ENCODE results near the gene COPS7B. TPM values are rescaled to one million over a fixed set of nuclear protein-coding genes. Genes with fewer than 3 reads are reported as not detected.

Gene COPS7B
- total RNA-seq, 1 donor, result 23.7 TPM

GRCh38 chr2:231791107-231791506 is 4.9 kb downstream of the COPS7B start:
- TF ChIP-seq CTCF (IDR thresholded peaks at IDR 0.05; ENCODE audit: insufficient read depth, low read depth, low read length), result no peak
- DNase-seq (ENCODE audit: low read depth), result no peak

GRCh38 chr2:231794383-231794782 is 8.1 kb downstream of the COPS7B start:
- no peak for DNase-seq (ENCODE audit: low read depth)
- no peak for TF ChIP-seq CTCF (IDR thresholded peaks at IDR 0.05; ENCODE audit: insufficient read depth, low read depth, low read length)
- H3K4me3 ChIP-seq (ENCODE audit: low read depth, low read length), result no peak overlapping the region

More at GRCh38 chr2:231791107-231791506, 4.9 kb downstream of the COPS7B start:
- H3K4me3 ChIP-seq (ENCODE audit: low read depth, low read length), result no peak overlapping the region

GRCh38 chr2:231795525-231796327 is 9.5 kb downstream of the COPS7B start:
- H3K4me3 ChIP-seq (ENCODE audit: low read depth, low read length), result no peak overlapping the region
- peak; percentile 36 for TF ChIP-seq CTCF (IDR thresholded peaks at IDR 0.05; ENCODE audit: insufficient read depth, low read depth, low read length)
- DNase-seq (ENCODE audit: low read depth), result peak; percentile 65

- DNase-seq (ENCODE audit: low read depth), result peak; percentile 49
- peak; percentile 77 for TF ChIP-seq CTCF (IDR thresholded peaks at IDR 0.05; ENCODE audit: insufficient read depth, low read depth, low read length)
- H3K4me3 ChIP-seq (ENCODE audit: low read depth, low read length), result no peak overlapping the region
Measured at GRCh38 chr2:231800493-231801091, 14.3 kb downstream of the COPS7B start.

- no peak for DNase-seq (ENCODE audit: low read depth)
- H3K4me3 ChIP-seq (ENCODE audit: low read depth, low read length), result no peak overlapping the region
- no peak for TF ChIP-seq CTCF (IDR thresholded peaks at IDR 0.05; ENCODE audit: insufficient read depth, low read depth, low read length)
Measured at GRCh38 chr2:231803501-231804138, 17.4 kb downstream of the COPS7B start.

- no peak for DNase-seq (ENCODE audit: low read depth)
- no peak overlapping the region for H3K4me3 ChIP-seq (ENCODE audit: low read depth, low read length)
- TF ChIP-seq CTCF (IDR thresholded peaks at IDR 0.05; ENCODE audit: insufficient read depth, low read depth, low read length), result no peak
Measured at GRCh38 chr2:231807020-231807419, 20.8 kb downstream of the COPS7B start.
